Heart left ventricle (tissue), 13 donors: ENCODE data around the gene CFAP206.

Source experiments
- POLR2A ChIP-seq, 2 donors: fragments of 450-650 bp; IDR thresholded peaks; one replicate each; pipeline ENCODE4 v1.6.1; 2017; ENCODE audit warnings: antibody characterized with exemption in 2 of 2, mild to moderate bottlenecking in 2 of 2, moderate library complexity in 2 of 2
- TF ChIP-seq, protein P1 (sequence below), 12 donors: fragments of 200-600 bp; sonication (generic) in 4 of 12; IDR thresholded peaks; one replicate each; pipeline versions ENCODE4 v1.5.0 to v1.8.0; 2018 to 2022; ENCODE audit warnings: antibody characterized with exemption in 12 of 12, mild to moderate bottlenecking in 5 of 12
- donor health status: ischemic (EF 13 %, LVEDD 7.1; RV severe dilation, severe dysfunction).
- donor health status: DM: no; HTN: yes; CAD: no.
- donor health status: DM: no; HTN: no; CAD: no.
- donor health status: ischemic (EF 25% LVEDD 6.9; RV normal size, moderate dysfunction).
- donor health status: ischemic (EF 25% LVEDD 5.7; RV mildly dilated, moderate dysfunction).
- donor health status: ischemic (EF 35%, LVEDD 5.7; RV mildly dilated, moderate dysfunction).
- donor health status: nonischemic (EF 11% LVEDD 7.7; RV severe dilation, severe dysfunction).
- donor health status: DM: yes; HTN: yes; CAD: no.
- donor health status: PGD.
- donor health status: ischemic (EF 29% LVEDD 5.4; RV normal size, mild dysfunction).
- donor health status: nonischemic (EF 23%, LVEDD 6.1; RV moderate dilation, normal function).

DNA sequence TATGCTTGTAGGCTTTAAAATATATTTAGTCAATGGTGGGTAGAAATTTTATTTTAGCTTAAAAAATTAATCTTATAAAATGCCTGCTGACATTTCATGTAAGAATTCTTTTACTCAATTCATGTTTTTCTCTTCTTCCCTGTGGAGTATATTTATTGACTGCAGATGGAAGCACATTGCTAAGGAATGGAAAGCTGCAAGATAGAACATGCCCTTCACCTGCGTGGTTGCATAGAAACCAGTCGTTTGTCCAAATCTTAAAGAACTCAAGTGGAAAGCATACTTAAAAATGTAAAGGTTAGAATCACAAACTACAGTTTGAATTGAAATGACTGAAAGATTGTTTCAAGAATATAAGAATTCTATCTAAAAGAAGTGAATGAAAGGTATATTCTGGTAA, 32.5 kb upstream of the CFAP206 start:
- TF ChIP-seq, protein P1, sequence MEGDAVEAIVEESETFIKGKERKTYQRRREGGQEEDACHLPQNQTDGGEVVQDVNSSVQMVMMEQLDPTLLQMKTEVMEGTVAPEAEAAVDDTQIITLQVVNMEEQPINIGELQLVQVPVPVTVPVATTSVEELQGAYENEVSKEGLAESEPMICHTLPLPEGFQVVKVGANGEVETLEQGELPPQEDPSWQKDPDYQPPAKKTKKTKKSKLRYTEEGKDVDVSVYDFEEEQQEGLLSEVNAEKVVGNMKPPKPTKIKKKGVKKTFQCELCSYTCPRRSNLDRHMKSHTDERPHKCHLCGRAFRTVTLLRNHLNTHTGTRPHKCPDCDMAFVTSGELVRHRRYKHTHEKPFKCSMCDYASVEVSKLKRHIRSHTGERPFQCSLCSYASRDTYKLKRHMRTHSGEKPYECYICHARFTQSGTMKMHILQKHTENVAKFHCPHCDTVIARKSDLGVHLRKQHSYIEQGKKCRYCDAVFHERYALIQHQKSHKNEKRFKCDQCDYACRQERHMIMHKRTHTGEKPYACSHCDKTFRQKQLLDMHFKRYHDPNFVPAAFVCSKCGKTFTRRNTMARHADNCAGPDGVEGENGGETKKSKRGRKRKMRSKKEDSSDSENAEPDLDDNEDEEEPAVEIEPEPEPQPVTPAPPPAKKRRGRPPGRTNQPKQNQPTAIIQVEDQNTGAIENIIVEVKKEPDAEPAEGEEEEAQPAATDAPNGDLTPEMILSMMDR (IDR thresholded peaks at IDR 0.05): no peak
- TF ChIP-seq POLR2A (IDR thresholded peaks at IDR 0.05): no peak
